ENCODE data around the gene PM20D1. TPM values are rescaled to one million over a fixed set of nuclear protein-coding genes. Genes with fewer than 3 reads are reported as not detected.
"Not testable (repeated sequence)": the region's sequence is repeated elsewhere in the genome, so short reads cannot be mapped to it uniquely, and the experiment has no call there.

Gene PM20D1
- polyA plus RNA-seq, 1 experiment, result not detected

DNA sequence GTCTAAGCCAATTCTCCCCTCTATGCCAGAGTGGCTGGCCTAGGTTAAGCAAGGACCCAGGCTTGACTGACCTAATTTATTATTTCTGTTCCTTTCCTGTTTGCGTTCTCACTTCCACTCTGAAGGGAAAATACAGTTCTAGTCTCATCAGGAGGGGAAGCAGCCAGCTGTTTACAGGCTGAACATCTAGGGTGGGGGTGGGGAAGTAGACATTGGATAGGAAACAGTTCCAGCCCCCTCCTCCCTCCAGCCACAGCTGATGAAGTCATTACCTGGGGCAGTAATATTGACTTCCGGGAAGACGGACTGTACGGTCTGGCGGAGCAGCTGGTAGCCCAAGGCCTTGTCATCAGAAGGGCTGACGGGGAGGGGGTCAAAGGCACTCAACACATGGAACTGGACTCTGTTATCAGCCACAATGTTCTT lies 17.6 kb downstream of the PM20D1 start:
- POLR2A ChIA-PET, result no interaction called here
- DNase-seq (ENCODE audit: low read depth), result no peak
- Histone ChIP-seq H3K4me3 (ENCODE audit: low read depth, low read length) (no peak overlapping the region), H3K27me3 (ENCODE audit: control insufficient read depth, insufficient read depth, low read length) (no peaks in the 10 kb centered on the region), H3K36me3 (ENCODE audit: control insufficient read depth, insufficient read depth, low read length) (no peaks in the 10 kb centered on the region)
- CTCF ChIA-PET, result interaction anchor here (0.6 to 1.7 kb wide), 3 partner anchors 18 to 1026 kb away, joined by 3 to 4 read pairs (median 3); partner anchors contain the start of gene PM20D1
- TF ChIP-seq, protein P1, sequence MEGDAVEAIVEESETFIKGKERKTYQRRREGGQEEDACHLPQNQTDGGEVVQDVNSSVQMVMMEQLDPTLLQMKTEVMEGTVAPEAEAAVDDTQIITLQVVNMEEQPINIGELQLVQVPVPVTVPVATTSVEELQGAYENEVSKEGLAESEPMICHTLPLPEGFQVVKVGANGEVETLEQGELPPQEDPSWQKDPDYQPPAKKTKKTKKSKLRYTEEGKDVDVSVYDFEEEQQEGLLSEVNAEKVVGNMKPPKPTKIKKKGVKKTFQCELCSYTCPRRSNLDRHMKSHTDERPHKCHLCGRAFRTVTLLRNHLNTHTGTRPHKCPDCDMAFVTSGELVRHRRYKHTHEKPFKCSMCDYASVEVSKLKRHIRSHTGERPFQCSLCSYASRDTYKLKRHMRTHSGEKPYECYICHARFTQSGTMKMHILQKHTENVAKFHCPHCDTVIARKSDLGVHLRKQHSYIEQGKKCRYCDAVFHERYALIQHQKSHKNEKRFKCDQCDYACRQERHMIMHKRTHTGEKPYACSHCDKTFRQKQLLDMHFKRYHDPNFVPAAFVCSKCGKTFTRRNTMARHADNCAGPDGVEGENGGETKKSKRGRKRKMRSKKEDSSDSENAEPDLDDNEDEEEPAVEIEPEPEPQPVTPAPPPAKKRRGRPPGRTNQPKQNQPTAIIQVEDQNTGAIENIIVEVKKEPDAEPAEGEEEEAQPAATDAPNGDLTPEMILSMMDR (IDR thresholded peaks at IDR 0.05; ENCODE audit: insufficient read depth, low read depth, low read length), result no peak

DNA sequence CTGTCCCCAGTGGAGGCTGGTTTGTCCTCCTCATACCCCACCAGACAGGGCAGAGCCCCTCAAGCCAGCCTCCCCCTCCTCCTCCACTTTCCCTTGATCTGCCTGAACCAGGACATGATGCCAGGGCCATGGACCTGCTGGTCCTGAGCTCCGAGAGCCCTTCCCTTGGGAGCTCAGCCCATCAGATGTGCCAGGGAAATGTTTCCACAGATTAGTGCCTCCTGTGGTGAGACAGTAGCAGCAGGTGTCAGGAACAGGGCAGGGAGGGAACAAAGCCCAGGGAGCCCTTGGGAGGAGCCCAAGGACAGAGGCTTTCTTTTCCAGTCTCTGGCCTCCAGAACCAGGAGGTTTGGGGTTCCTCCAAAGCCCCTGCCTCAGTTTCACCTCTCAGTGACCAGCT lies 22.3 kb downstream of the PM20D1 start:
- ChIA-PET POLR2A (no interaction called here), CTCF (interaction anchor here (1.1 to 2.7 kb wide), 3 partner anchors 9 to 36 kb away, joined by 3 to 10 read pairs (median 4); no protein-coding TSS in a partner anchor)
- no peaks in the 10 kb centered on the region for H3K36me3 ChIP-seq (ENCODE audit: control insufficient read depth, insufficient read depth, low read length)
- no peak for DNase-seq (ENCODE audit: low read depth)
- no peak overlapping the region for H3K4me3 ChIP-seq (ENCODE audit: low read depth, low read length)
- TF ChIP-seq, protein P1 (IDR thresholded peaks at IDR 0.05; ENCODE audit: insufficient read depth, low read depth, low read length), result no peak
- peaks cover 1% of the 10 kb centered on the region; the same call in 1 of the 2 replicates for H3K27me3 ChIP-seq (ENCODE audit: control insufficient read depth, insufficient read depth, low read length)

GRCh38 chr1:205826995-205827394 lies 22.9 kb downstream of the PM20D1 start:
- CTCF ChIA-PET, result interaction anchor here (1.1 to 2.7 kb wide), 3 partner anchors 10 to 36 kb away, joined by 3 to 10 read pairs (median 4); no protein-coding TSS in a partner anchor
- DNase-seq (ENCODE audit: low read depth), result no peak
- peaks cover 1% of the 10 kb centered on the region; the same call in 1 of the 2 replicates for H3K27me3 ChIP-seq (ENCODE audit: control insufficient read depth, insufficient read depth, low read length)
- POLR2A ChIA-PET, result no interaction called here
- H3K36me3 ChIP-seq (ENCODE audit: control insufficient read depth, insufficient read depth, low read length), result no peaks in the 10 kb centered on the region
- no peak overlapping the region for H3K4me3 ChIP-seq (ENCODE audit: low read depth, low read length)
- TF ChIP-seq, protein P1 (IDR thresholded peaks at IDR 0.05; ENCODE audit: insufficient read depth, low read depth, low read length), result no peak

DNA sequence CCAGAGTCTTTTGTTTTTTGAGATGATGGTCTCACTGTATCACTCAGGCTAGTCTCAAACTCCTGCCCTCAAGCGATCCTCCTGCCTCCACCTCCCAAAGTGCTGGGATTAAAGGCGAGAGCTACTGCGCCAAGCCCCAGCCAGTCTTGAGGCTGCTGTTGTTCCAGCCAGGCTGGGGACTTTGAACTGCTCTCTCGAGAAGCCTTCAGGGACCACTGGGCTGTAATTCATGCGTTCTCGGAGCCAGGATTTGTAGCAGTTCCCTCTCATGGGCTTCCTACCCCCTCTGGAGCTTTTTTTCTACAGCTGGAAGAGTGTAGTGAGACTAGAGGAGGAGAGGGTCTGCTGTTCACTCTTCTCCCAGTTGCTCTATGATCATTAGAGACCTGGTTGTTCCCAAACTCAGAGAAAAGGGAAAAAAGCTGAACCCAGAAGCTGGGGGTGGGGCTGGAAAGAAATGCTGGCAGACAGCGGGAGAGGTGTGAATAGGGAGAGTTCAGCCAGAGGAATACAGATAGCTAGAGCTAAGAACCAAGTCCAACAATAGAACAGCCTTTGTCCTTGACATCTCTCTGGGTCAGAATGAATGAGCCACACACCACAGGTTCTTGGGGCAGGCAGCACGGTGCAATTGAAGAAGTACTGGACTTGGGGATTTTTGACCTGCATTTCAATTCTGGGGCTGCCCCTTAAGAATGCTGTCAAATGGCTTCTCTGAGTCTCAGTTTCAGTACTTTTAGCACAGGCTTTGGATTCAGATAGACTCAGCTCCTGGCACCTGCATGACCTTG lies 23.7 kb downstream of the PM20D1 start:
- Histone ChIP-seq H3K4me3 (ENCODE audit: low read depth, low read length) (no peak overlapping the region), H3K27me3 (ENCODE audit: control insufficient read depth, insufficient read depth, low read length) (peaks cover 1% of the 10 kb centered on the region; the same call in 1 of the 2 replicates), H3K36me3 (ENCODE audit: control insufficient read depth, insufficient read depth, low read length) (no peaks in the 10 kb centered on the region)
- ChIA-PET CTCF (interaction anchor here (0.6 to 2.7 kb wide), 6 partner anchors 9 to 53 kb away, joined by 3 to 10 read pairs (median 4); no protein-coding TSS in a partner anchor), POLR2A (no interaction called here)
- TF ChIP-seq, protein P1 (IDR thresholded peaks at IDR 0.05; ENCODE audit: insufficient read depth, low read depth, low read length), result no peak
- no peak for DNase-seq (ENCODE audit: low read depth)

DNA sequence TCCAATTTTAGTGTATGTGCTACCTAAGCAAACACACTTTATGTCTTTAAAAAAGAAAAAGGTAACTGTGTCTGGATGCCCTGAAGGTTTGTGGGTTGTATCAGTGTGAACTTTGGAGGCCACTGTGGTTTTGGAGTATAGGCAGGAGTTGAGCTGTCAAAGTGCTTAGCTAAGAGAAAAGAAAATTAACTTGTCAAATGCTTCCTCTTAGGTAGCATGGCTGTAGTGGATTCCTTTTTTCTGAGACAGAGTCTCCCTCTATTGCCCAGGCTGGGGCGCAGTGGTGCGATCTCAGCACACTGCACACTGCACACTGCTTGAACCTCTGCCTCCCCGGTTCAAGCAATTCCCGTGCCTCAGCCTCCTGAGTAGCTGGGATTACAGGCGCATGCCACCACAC lies 25.8 kb downstream of the PM20D1 start:
- DNase-seq (ENCODE audit: low read depth), result no peak
- CTCF ChIA-PET, result interaction anchor here (0.6 to 1.1 kb wide), 2 partner anchors 9 to 20 kb away, joined by 3 to 6 read pairs; no protein-coding TSS in a partner anchor

GRCh38 chr1:205823260-205823659 lies 26.7 kb downstream of the PM20D1 start:
- CTCF ChIA-PET, result interaction anchor here (1.1 kb wide), 1 partner anchor 10 kb away, joined by 3 read pairs; no protein-coding TSS in a partner anchor
- POLR2A ChIA-PET; H3K27me3 ChIP-seq (ENCODE audit: control insufficient read depth, insufficient read depth, low read length); H3K4me3 ChIP-seq (ENCODE audit: low read depth, low read length); H3K36me3 ChIP-seq (ENCODE audit: control insufficient read depth, insufficient read depth, low read length); DNase-seq (ENCODE audit: low read depth): not testable (repeated sequence)

More for the DNA sequence above, 25.8 kb downstream of the PM20D1 start:
- POLR2A ChIA-PET, result no interaction called here
- H3K36me3 ChIP-seq (ENCODE audit: control insufficient read depth, insufficient read depth, low read length), result no peaks in the 10 kb centered on the region
- H3K4me3 ChIP-seq (ENCODE audit: low read depth, low read length), result no peak overlapping the region
- H3K27me3 ChIP-seq (ENCODE audit: control insufficient read depth, insufficient read depth, low read length), result peaks cover 1% of the 10 kb centered on the region; the same call in 1 of the 2 replicates
- TF ChIP-seq, protein P1 (IDR thresholded peaks at IDR 0.05; ENCODE audit: insufficient read depth, low read depth, low read length), result no peak
